ENCODE data around the gene MYBPC3.

MYBPC3 gene

GRCh38 chr11:47356129-47356997, 3.9 kb upstream of the MYBPC3 start:
- Histone ChIP-seq H2AK5ac (ENCODE audit: low read length, severe bottlenecking) (no peak overlapping the region), H2BK12ac (ENCODE audit: low read length in 2 of 2) (no peak overlapping the region)
- WGBS, result 96% methylated on average over 9 of the region's 9 CpGs

GRCh38 chr11:47355283-47356128, 3.0 kb upstream of the MYBPC3 start:
- WGBS, result 44% methylated on average over 37 of the region's 47 CpGs
- H3K9ac ChIP-seq (ENCODE audit: low read length), result peak overlapping the region; percentile 64
- no peak overlapping the region for H3K18ac ChIP-seq (ENCODE audit: low read depth in 1 of 2, low read length in 2 of 2)
- no peaks in the 10 kb centered on the region for H3K79me1 ChIP-seq (replicated peaks; ENCODE audit: low read length, poor library complexity, severe bottlenecking)
- H3K27me3 ChIP-seq (ENCODE audit: control insufficient read depth in 1 of 2, insufficient read depth in 1 of 2, low read length in 2 of 2), result no peaks in the 10 kb centered on the region
- H3K14ac ChIP-seq (ENCODE audit: low read length in 2 of 2), result no peak overlapping the region
- DNase-seq, result peak; percentile 86
- H3K4me2 ChIP-seq (ENCODE audit: low read length, poor library complexity, severe bottlenecking), result peak overlapping the region; percentile 26
- H3K36me3 ChIP-seq (ENCODE audit: control insufficient read depth in 1 of 2, insufficient read depth in 2 of 2, low read depth in 1 of 2, low read length in 2 of 2), result no peaks in the 10 kb centered on the region
- peak overlapping the region; percentile 90 for H2BK120ac ChIP-seq (ENCODE audit: low read depth, low read length)
- peak overlapping the region; percentile 31 for H4K91ac ChIP-seq (ENCODE audit: low read length)
- no peak overlapping the region for H3K27ac ChIP-seq (ENCODE audit: low read length, poor library complexity, severe bottlenecking)
- no peak overlapping the region for H4K8ac ChIP-seq (ENCODE audit: low read length)
- peak overlapping the region; percentile 11 to 26 for H3K4me3 ChIP-seq (ENCODE audit: insufficient read depth in 1 of 2, low read depth in 1 of 2, low read length in 2 of 2)
- no peak overlapping the region for H2BK15ac ChIP-seq (ENCODE audit: low read depth, poor library complexity, severe bottlenecking)
- H2AK5ac ChIP-seq (ENCODE audit: low read length, severe bottlenecking), result no peak overlapping the region
- no peak overlapping the region for H2AFZ ChIP-seq (ENCODE audit: low read depth, low read length)
- no peak overlapping the region for H3K23ac ChIP-seq (ENCODE audit: low read length in 2 of 2)
- H3K4me1 ChIP-seq (ENCODE audit: control insufficient read depth, insufficient read depth, low read depth, low read length), result peaks cover 10% of the 10 kb centered on the region
- no peaks in the 10 kb centered on the region for H3K9me3 ChIP-seq (ENCODE audit: control insufficient read depth, low read length)
- peak overlapping the region in 1 of 2 experiments; percentile 13 for H3K4ac ChIP-seq (ENCODE audit: low read depth in 1 of 2, low read length in 2 of 2)
- H2BK12ac ChIP-seq (ENCODE audit: low read length in 2 of 2), result no peak overlapping the region
- no peak overlapping the region for H2BK5ac ChIP-seq (ENCODE audit: low read depth, low read length, poor library complexity, severe bottlenecking)

More at GRCh38 chr11:47356129-47356997, 3.9 kb upstream of the MYBPC3 start:
- Histone ChIP-seq H4K8ac (ENCODE audit: low read length) (no peak overlapping the region), H3K27ac (ENCODE audit: low read length, poor library complexity, severe bottlenecking) (no peak overlapping the region), H3K4me1 (ENCODE audit: control insufficient read depth, insufficient read depth, low read depth, low read length) (peaks cover 7% of the 10 kb centered on the region), H3K9ac (ENCODE audit: low read length) (no peak overlapping the region), H3K27me3 (ENCODE audit: control insufficient read depth in 1 of 2, insufficient read depth in 1 of 2, low read length in 2 of 2) (no peaks in the 10 kb centered on the region), H2BK5ac (ENCODE audit: low read depth, low read length, poor library complexity, severe bottlenecking) (no peak overlapping the region), H2AFZ (ENCODE audit: low read depth, low read length) (no peak overlapping the region), H3K36me3 (ENCODE audit: control insufficient read depth in 1 of 2, insufficient read depth in 2 of 2, low read depth in 1 of 2, low read length in 2 of 2) (no peaks in the 10 kb centered on the region), H2BK15ac (ENCODE audit: low read depth, poor library complexity, severe bottlenecking) (no peak overlapping the region), H3K23ac (ENCODE audit: low read length in 2 of 2) (no peak overlapping the region), H3K4ac (ENCODE audit: low read depth in 1 of 2, low read length in 2 of 2) (no peak overlapping the region), H3K4me3 (ENCODE audit: insufficient read depth in 1 of 2, low read depth in 1 of 2, low read length in 2 of 2) (no peak overlapping the region), H3K9me3 (ENCODE audit: control insufficient read depth, low read length) (no peaks in the 10 kb centered on the region), H3K18ac (ENCODE audit: low read depth in 1 of 2, low read length in 2 of 2) (no peak overlapping the region), H3K79me1 (replicated peaks; ENCODE audit: low read length, poor library complexity, severe bottlenecking) (no peaks in the 10 kb centered on the region), H2BK120ac (ENCODE audit: low read depth, low read length) (no peak overlapping the region), H3K14ac (ENCODE audit: low read length in 2 of 2) (no peak overlapping the region), H4K91ac (ENCODE audit: low read length) (peak overlapping the region; percentile 31), H3K4me2 (ENCODE audit: low read length, poor library complexity, severe bottlenecking) (no peak overlapping the region)
- DNase-seq, result no peak

- Histone ChIP-seq H3K27ac (ENCODE audit: low read length, poor library complexity, severe bottlenecking) (no peak overlapping the region), H4K91ac (ENCODE audit: low read length) (no peak overlapping the region), H2AFZ (ENCODE audit: low read depth, low read length) (no peak overlapping the region), H3K4ac (ENCODE audit: low read depth in 1 of 2, low read length in 2 of 2) (no peak overlapping the region), H3K27me3 (ENCODE audit: control insufficient read depth in 1 of 2, insufficient read depth in 1 of 2, low read length in 2 of 2) (no peaks in the 10 kb centered on the region), H2BK15ac (ENCODE audit: low read depth, poor library complexity, severe bottlenecking) (no peak overlapping the region), H3K4me2 (ENCODE audit: low read length, poor library complexity, severe bottlenecking) (peak overlapping the region; percentile 26), H3K36me3 (ENCODE audit: control insufficient read depth in 1 of 2, insufficient read depth in 2 of 2, low read depth in 1 of 2, low read length in 2 of 2) (no peaks in the 10 kb centered on the region), H2BK12ac (ENCODE audit: low read length in 2 of 2) (no peak overlapping the region), H2BK120ac (ENCODE audit: low read depth, low read length) (peak overlapping the region; percentile 90), H3K4me3 (ENCODE audit: insufficient read depth in 1 of 2, low read depth in 1 of 2, low read length in 2 of 2) (peak overlapping the region; percentile 11 to 26), H2AK5ac (ENCODE audit: low read length, severe bottlenecking) (no peak overlapping the region), H4K8ac (ENCODE audit: low read length) (no peak overlapping the region), H3K14ac (ENCODE audit: low read length in 2 of 2) (no peak overlapping the region), H3K9ac (ENCODE audit: low read length) (peak overlapping the region; percentile 64), H3K18ac (ENCODE audit: low read depth in 1 of 2, low read length in 2 of 2) (no peak overlapping the region), H2BK5ac (ENCODE audit: low read depth, low read length, poor library complexity, severe bottlenecking) (no peak overlapping the region), H3K4me1 (ENCODE audit: control insufficient read depth, insufficient read depth, low read depth, low read length) (peaks cover 10% of the 10 kb centered on the region), H3K23ac (ENCODE audit: low read length in 2 of 2) (no peak overlapping the region), H3K9me3 (ENCODE audit: control insufficient read depth, low read length) (no peaks in the 10 kb centered on the region), H3K79me1 (replicated peaks; ENCODE audit: low read length, poor library complexity, severe bottlenecking) (no peaks in the 10 kb centered on the region)
- WGBS, result 11% methylated on average over 29 of the region's 32 CpGs
- DNase-seq, result no peak
Measured at GRCh38 chr11:47354913-47355282, 2.4 kb upstream of the MYBPC3 start.
